Motor neuron (in vitro differentiated cells): ENCODE measurements around the gene FOXK2. TPM values are rescaled to one million over a fixed set of nuclear protein-coding genes. Genes with fewer than 3 reads are reported as not detected.
"Not testable (repeated sequence)": the region's sequence is repeated elsewhere in the genome, so short reads cannot be mapped to it uniquely, and the experiment has no call there.

Experiments used
- ATAC-seq, 8 experiments: fragments of 200-7000 bp; cut with Tn5 transposase; replicated peaks in 6 of 8; 2 replicates each; pipeline ENCODE4 v1.8.0; 2021; ENCODE audit warnings: mild to moderate bottlenecking in 8 of 8, moderate library complexity in 8 of 8
- H3K27ac ChIP-seq, 2 donors: fragments of 250-450 bp; sonication (Bioruptor Pico); 2 replicates each; pipeline ENCODE4 v1.9.0; 2021; ENCODE audit warnings: antibody characterized with exemption in 2 of 2, mild to moderate bottlenecking in 2 of 2, moderate library complexity in 1 of 2
- H3K4me1 ChIP-seq, 2 donors: fragments of 250-450 bp; sonication (Bioruptor Pico); replicated peaks in 1 of 2; 2 replicates each; pipeline ENCODE4 v1.6.1; 2021; ENCODE audit warnings: antibody characterized with exemption in 2 of 2, mild to moderate bottlenecking in 2 of 2, moderate library complexity in 1 of 2
- H3K4me3 ChIP-seq, 5 donors: fragments of 250-450 bp; sonication (Bioruptor Pico); 2 replicates each; pipeline ENCODE4 v1.9.0; 2021; ENCODE audit warnings: antibody characterized with exemption in 5 of 5, mild to moderate bottlenecking in 5 of 5, moderate library complexity in 4 of 5
- WGBS, 10 experiments: fragments of 450-650 bp; shearing (Covaris generic); methylation state at CpG; one replicate each; pipeline ENCODE4 v1.0.0; 2022; 5-methylcytosine and 5-hydroxymethylcytosine counted together
- in situ Hi-C, 9 experiments: fragments of 400-800 bp; cut with MboI; loops; one replicate each; pipeline ENCODE4 v1.15.0; 2021; ENCODE audit warnings: low sequenced_read_pairs in 9 of 9, low pct_unique_long_range_greater_than_20kb in 2 of 9; ENCODE audit not compliant: unreplicated experiment in 9 of 9
- total RNA-seq, 8 experiments: library from RNA; unstranded; fragments of 300-600 nt; gene quantifications; 2 replicates each; pipeline versions ENCODE4 v1.2.3 to v1.2.4, GENCODE V29; 2022

FOXK2 gene
- total RNA-seq, 8 experiments from 2014 or later = 27.6 to 63.7 (median 39.4) TPM

- peak in 3 of 8 experiments; percentile 27 to 61 (median 57) for ATAC-seq
Measured at GRCh38 chr17:82527898-82528297, 8.4 kb downstream of the FOXK2 start.

GRCh38 chr17:82528484-82529265 is 9.1 kb downstream of the FOXK2 start:
- in situ Hi-C loops = no loop called here
- Histone ChIP-seq H3K27ac (no peak overlapping the region), H3K4me1 (peaks cover 0 to 19% of the 10 kb centered on the region in 2 donors), H3K4me3 (no peak overlapping the region)
- 41 to 87% (median 69%) methylated on average over 2 to 14 of the region's 17 CpGs for WGBS, 10 experiments
- peak; percentile 46 to 94 (median 80) for ATAC-seq

More at GRCh38 chr17:82527898-82528297, 8.4 kb downstream of the FOXK2 start:
- no peak overlapping the region for H3K27ac ChIP-seq
- in situ Hi-C loops = no loop called here
- no peak overlapping the region for H3K4me3 ChIP-seq
- WGBS, 10 experiments = 50 to 100% (median 91%) methylated on average over 2 to 7 of the region's 8 CpGs; no CpG with 5 or more reads in 2 of the 10 experiments
- peaks cover 0 to 16% of the 10 kb centered on the region in 2 donors for H3K4me1 ChIP-seq

GRCh38 chr17:82529914-82530300 is 10.4 kb downstream of the FOXK2 start:
- in situ Hi-C loops = no loop called here
- Histone ChIP-seq H3K27ac (no peak overlapping the region), H3K4me1 (peaks cover 0 to 15% of the 10 kb centered on the region in 2 donors), H3K4me3 (no peak overlapping the region)
- no peak for ATAC-seq
- 47 to 100% (median 83%) methylated on average over 1 to 8 of the region's 9 CpGs; no CpG with 5 or more reads in 3 of the 10 experiments for whole genome bisulfite sequencing, 10 experiments

GRCh38 chr17:82531431-82531881 is 11.9 kb downstream of the FOXK2 start:
- peaks cover 5 to 21% of the 10 kb centered on the region in 2 donors for H3K4me1 ChIP-seq
- H3K4me3 ChIP-seq = no peak overlapping the region
- 36 to 100% (median 87%) methylated on average over 1 to 7 of the region's 7 CpGs for WGBS, 10 experiments
- in situ Hi-C loops = no loop called here
- H3K27ac ChIP-seq = no peak overlapping the region
- peak in 1 of 8 experiments; percentile 12 for ATAC-seq

GRCh38 chr17:82534401-82534812 is 14.9 kb downstream of the FOXK2 start:
- Histone ChIP-seq H3K4me1 (peaks cover 10 to 23% of the 10 kb centered on the region in 2 donors), H3K27ac (no peak overlapping the region), H3K4me3 (no peak overlapping the region)
- peak in 1 of 8 experiments; percentile 34 for ATAC-seq
- 17 to 100% (median 86%) methylated on average over 1 to 5 of the region's 7 CpGs; no CpG with 5 or more reads in 2 of the 10 experiments for WGBS, 10 experiments
- in situ Hi-C loops = no loop called here

- 2 to 90% (median 36%) methylated on average over 1 to 6 of the region's 6 CpGs for WGBS, 10 experiments
- Histone ChIP-seq H3K4me1 (peaks cover 10 to 15% of the 10 kb centered on the region in 2 donors), H3K27ac (peak overlapping the region; percentile 30 to 47), H3K4me3 (no peak overlapping the region)
- ATAC-seq = peak in 7 of 8 experiments; percentile 23 to 81 (median 54)
- in situ Hi-C loops = no loop called here
Measured at GRCh38 chr17:82536512-82537201, 17.1 kb downstream of the FOXK2 start.

GRCh38 chr17:82537228-82537627 is 17.7 kb downstream of the FOXK2 start:
- H3K4me3 ChIP-seq, in situ Hi-C loops, H3K27ac ChIP-seq, ATAC-seq: not testable (repeated sequence)
- WGBS, 10 experiments = 60 to 100% (median 80%) methylated on average over 1 to 6 of the region's 9 CpGs; no CpG with 5 or more reads in 2 of the 10 experiments
- peaks cover 10 to 15% of the 10 kb centered on the region in 2 donors for H3K4me1 ChIP-seq

GRCh38 chr17:82539076-82539475 is 19.5 kb downstream of the FOXK2 start:
- H3K4me3 ChIP-seq, ATAC-seq, H3K27ac ChIP-seq, in situ Hi-C loops: not testable (repeated sequence)
- peaks cover 10 to 12% of the 10 kb centered on the region in 2 donors for H3K4me1 ChIP-seq
- 87 to 100% (median 98%) methylated on average over 2 to 11 of the region's 18 CpGs; no CpG with 5 or more reads in 2 of the 10 experiments for WGBS, 10 experiments

- H3K4me3 ChIP-seq = no peak overlapping the region
- in situ Hi-C loops = no loop called here
- 60 to 100% (median 93%) methylated on average over 1 to 4 of the region's 5 CpGs; no CpG with 5 or more reads in 1 of the 10 experiments for WGBS, 10 experiments
- H3K4me1 ChIP-seq = no peaks in the 10 kb centered on the region
- no peak overlapping the region for H3K27ac ChIP-seq
- no peak for ATAC-seq
Measured at GRCh38 chr17:82542439-82542838, 22.9 kb downstream of the FOXK2 start.

GRCh38 chr17:82544431-82545070 is 25.0 kb downstream of the FOXK2 start:
- Histone ChIP-seq H3K4me1 (no peaks in the 10 kb centered on the region), H3K4me3 (no peak overlapping the region), H3K27ac (no peak overlapping the region)
- peak in 2 of 8 experiments; percentile 13 to 32 for ATAC-seq
- in situ Hi-C loops = no loop called here
- WGBS, 10 experiments = 42 to 100% (median 93%) methylated on average over 2 to 16 of the region's 16 CpGs; no CpG with 5 or more reads in 1 of the 10 experiments

- in situ Hi-C loops = no loop called here
- H3K4me3 ChIP-seq = no peak overlapping the region
- no peak overlapping the region for H3K27ac ChIP-seq
- WGBS, 10 experiments = 48 to 100% (median 94%) methylated on average over 2 to 7 of the region's 8 CpGs
- ATAC-seq = peak in 2 of 8 experiments; percentile 33 to 45
- H3K4me1 ChIP-seq = no peaks in the 10 kb centered on the region
Measured at GRCh38 chr17:82545071-82545462, 25.5 kb downstream of the FOXK2 start.

- WGBS, 10 experiments = 80 to 100% (median 95%) methylated on average over 2 to 3 of the region's 4 CpGs; no CpG with 5 or more reads in 6 of the 10 experiments
- in situ Hi-C loops = no loop called here
- Histone ChIP-seq H3K27ac (no peak overlapping the region), H3K4me1 (peaks cover 0 to 8% of the 10 kb centered on the region in 2 donors), H3K4me3 (no peak overlapping the region)
- no peak for ATAC-seq
Measured at GRCh38 chr17:82547981-82548380, 28.4 kb downstream of the FOXK2 start.
